Psoas muscle (tissue), 8 donors: ENCODE results near the gene GAGE12G. TPM values are rescaled to one million over a fixed set of nuclear protein-coding genes. Genes with fewer than 3 reads are reported as not detected.
"Not testable (repeated sequence)": the region's sequence is repeated elsewhere in the genome, so short reads cannot be mapped to it uniquely, and the experiment has no call there.

ENCODE experiments used
- ATAC-seq, 4 donors: fragments of 200-7000 bp; cut with Tn5 transposase; one replicate each; pipeline ENCODE4 v1.9.1; 2020; ENCODE audit warnings: moderate library complexity in 3 of 4, mild to moderate bottlenecking in 2 of 4
- DNase-seq, 2 donors: peaks; one replicate each; pipeline ENCODE4 v3.0.0-alpha.2; 2020
- H3K27ac ChIP-seq: fragments of 200-600 bp; one replicate; pipeline ENCODE4 v1.8.0; 2022
- H3K27me3 ChIP-seq, 3 donors: fragments of 200-600 bp in 1 of 3; one replicate each; pipeline versions ENCODE4 v1.6.1 to v1.8.0; 2013 to 2022; ENCODE audit warnings: low read length in 2 of 3, mild to moderate bottlenecking in 2 of 3, moderate library complexity in 1 of 3; ENCODE audit not compliant: insufficient read depth in 3 of 3
- H3K36me3 ChIP-seq, 2 donors: fragments of 200-600 bp in 1 of 2; one replicate each; pipeline versions ENCODE4 v1.6.1 to v1.8.0; 2013 to 2022; ENCODE audit warnings: low read depth in 1 of 2, mild to moderate bottlenecking in 1 of 2, moderate library complexity in 1 of 2; ENCODE audit not compliant: insufficient read depth in 1 of 2
- H3K4me1 ChIP-seq: fragments of 200-600 bp; one replicate; pipeline ENCODE4 v1.8.0; 2022
- H3K4me3 ChIP-seq: fragments of 200-600 bp; one replicate; pipeline ENCODE4 v1.8.0; 2022; ENCODE audit warnings: mild to moderate bottlenecking
- H3K9me3 ChIP-seq: fragments of 200-600 bp; one replicate; pipeline ENCODE4 v1.8.0; 2022
- WGBS, 3 donors: extraction: QIAGEN DNeasy Blood & Tissue Kit; methylation state at CpG; one replicate each; pipeline versions ENCODE4 v1.1.6 to v1.1.7; 2013; 5-methylcytosine and 5-hydroxymethylcytosine counted together
- intact Hi-C, 2 donors: fragments of 100-400 bp; cut with DNase I; formaldehyde crosslinking; loops; one replicate each; pipeline versions ENCODE4 v1.11.0 to v1.14.2; 2022
- polyA plus RNA-seq, 3 donors: library from polyadenylated mRNA; stranded (reverse); fragments of 200-250 nt; gene quantifications; one replicate each; pipeline ENCODE4 v1.2.3, GENCODE V29; 2013
- total RNA-seq, 4 donors: library from RNA; stranded (reverse); fragmentation: NEBNext Ultra II Directional in 2 of 4; extraction: Animal tissue kit (Norgen Biotek cat#: 25700) in 2 of 4; gene quantifications; one replicate each; pipeline versions ENCODE4 v1.2.1 to v1.2.4, GENCODE V29; 2021 to 2023
- TF ChIP-seq, protein P1 (sequence below): fragments of 200-600 bp; IDR thresholded peaks from one replicate; pipeline ENCODE4 v1.8.0; 2022; ENCODE audit warnings: antibody characterized with exemption
- donor health status: healthy with polysubstance abuse.
- donor health status: DM: no; HTN: no; CAD: no; lungs with moderate emphysema.
- donor health status: Bipolar disorder and iron deficiency.
- donor health status: healthy.
- donor health status: DM: yes; HTN: yes; CAD: no.
- donor health status: DM: no; HTN: no; CAD: no.
- donor health status: DM: no; HTN: no; CAD: no.
- donor health status: DM: yes; HTN: yes; CAD: no.

Gene GAGE12G
- total and polyA plus RNA-seq, 7 donors = not detected

DNA sequence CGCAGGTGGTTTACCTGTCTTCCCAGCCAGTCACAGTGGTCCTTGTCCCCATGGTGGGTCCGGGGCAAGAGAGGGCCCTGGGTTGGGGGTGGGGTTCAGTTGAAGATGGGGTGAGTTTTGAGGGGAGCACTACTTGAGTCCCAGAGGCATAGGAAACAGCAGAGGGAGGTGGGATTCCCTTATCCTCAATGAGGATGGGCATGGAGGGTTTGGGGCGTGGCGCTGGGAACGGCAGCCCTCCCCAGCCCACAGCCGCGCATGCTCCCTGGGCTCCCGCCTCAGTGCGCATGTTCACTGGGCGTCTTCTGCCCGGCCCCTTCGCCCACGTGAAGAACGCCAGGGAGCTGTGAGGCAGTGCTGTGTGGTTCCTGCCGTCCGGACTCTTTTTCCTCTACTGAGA lies 28.5 kb downstream of the GAGE12G start, which contains the start of gene GAGE1:
Gene GAGE1 (plus strand): TSS at position 301 of the 400 bp plus-strand sequence. CDS start 1,155 bp downstream, outside the sequence.
- ATAC-seq, H3K9me3 ChIP-seq, H3K27me3 ChIP-seq, H3K27ac ChIP-seq, DNase-seq, H3K4me1 ChIP-seq, H3K4me3 ChIP-seq, H3K36me3 ChIP-seq, intact Hi-C loops: not testable (repeated sequence)
- WGBS, 3 donors = no CpG with 5 or more reads among the region's 16 CpGs

DNA sequence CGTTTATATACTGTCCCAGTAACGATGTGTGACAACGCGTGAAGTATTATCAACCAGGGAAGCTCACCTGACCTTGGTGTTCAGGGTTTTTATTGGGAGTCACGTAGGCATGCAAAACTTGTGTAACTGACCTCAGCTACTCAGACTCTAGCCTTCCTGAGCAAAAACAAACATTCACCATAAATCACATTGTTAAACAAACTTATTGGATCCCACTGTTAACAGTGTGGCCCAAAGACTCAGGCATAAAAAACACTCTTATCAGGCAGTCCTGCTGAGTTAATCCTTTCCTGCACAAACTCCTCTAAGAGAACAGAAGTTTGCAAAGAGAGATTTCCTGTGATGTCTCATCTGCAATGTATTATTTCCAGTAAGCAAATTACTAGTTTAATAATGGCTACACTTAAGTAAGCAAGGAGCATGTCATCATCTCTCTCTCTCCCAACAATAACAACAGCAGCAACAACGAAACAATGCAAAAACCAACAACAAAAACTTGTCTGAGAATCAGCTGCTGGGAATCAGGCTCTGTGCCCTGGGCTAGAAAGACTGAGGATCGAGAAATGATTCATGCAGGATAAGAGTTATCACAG lies 40.6 kb downstream of the GAGE12G start:
- TF ChIP-seq, protein P1, sequence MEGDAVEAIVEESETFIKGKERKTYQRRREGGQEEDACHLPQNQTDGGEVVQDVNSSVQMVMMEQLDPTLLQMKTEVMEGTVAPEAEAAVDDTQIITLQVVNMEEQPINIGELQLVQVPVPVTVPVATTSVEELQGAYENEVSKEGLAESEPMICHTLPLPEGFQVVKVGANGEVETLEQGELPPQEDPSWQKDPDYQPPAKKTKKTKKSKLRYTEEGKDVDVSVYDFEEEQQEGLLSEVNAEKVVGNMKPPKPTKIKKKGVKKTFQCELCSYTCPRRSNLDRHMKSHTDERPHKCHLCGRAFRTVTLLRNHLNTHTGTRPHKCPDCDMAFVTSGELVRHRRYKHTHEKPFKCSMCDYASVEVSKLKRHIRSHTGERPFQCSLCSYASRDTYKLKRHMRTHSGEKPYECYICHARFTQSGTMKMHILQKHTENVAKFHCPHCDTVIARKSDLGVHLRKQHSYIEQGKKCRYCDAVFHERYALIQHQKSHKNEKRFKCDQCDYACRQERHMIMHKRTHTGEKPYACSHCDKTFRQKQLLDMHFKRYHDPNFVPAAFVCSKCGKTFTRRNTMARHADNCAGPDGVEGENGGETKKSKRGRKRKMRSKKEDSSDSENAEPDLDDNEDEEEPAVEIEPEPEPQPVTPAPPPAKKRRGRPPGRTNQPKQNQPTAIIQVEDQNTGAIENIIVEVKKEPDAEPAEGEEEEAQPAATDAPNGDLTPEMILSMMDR = no peak
- no peak for DNase-seq
- WGBS, 3 donors = 45 to 50% (median 46%) methylated on average over 7 of the region's 7 CpGs
- H3K9me3 ChIP-seq = no peaks in the 10 kb centered on the region
- no peak for ATAC-seq
- H3K36me3 ChIP-seq = no peaks in the 10 kb centered on the region
- H3K27ac ChIP-seq = no peak overlapping the region
- H3K27me3 ChIP-seq = peaks cover 0 to 22% (median 0%) of the 10 kb centered on the region in 3 donors
- intact Hi-C loops = no loop called here
- no peaks in the 10 kb centered on the region for H3K4me1 ChIP-seq
- H3K4me3 ChIP-seq = no peak overlapping the region

DNA sequence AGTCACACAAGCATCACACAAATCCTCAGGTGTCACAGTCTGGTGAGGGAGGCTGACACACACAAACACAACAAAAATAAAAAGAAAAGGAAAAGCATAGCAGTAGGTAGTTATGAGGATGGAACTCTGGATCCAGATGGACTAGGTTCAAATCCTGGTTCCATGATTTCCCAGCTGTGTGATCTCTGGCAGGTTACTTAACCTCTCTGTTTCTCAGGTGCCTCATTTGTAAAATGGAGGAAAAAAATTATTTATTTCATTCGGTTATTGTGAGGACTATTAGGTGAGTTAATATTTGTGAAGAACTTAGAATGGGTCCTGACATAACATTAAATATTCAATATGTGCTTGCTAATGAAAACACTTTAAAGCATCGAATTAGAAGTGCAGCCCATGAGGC lies 48.4 kb downstream of the GAGE12G start:
- no peaks in the 10 kb centered on the region for H3K9me3 ChIP-seq
- H3K27ac ChIP-seq = no peak overlapping the region
- peaks cover 0 to 6% (median 0%) of the 10 kb centered on the region in 3 donors for H3K27me3 ChIP-seq
- H3K4me3 ChIP-seq = no peak overlapping the region
- no peaks in the 10 kb centered on the region for H3K4me1 ChIP-seq
- DNase-seq (no peak), ATAC-seq (no peak)
- intact Hi-C loops = no loop called here
- TF ChIP-seq, protein P1 = no peak
- 81 to 95% (median 92%) methylated on average over 2 of the region's 2 CpGs for WGBS, 3 donors
- no peaks in the 10 kb centered on the region for H3K36me3 ChIP-seq

Other genes starting within 250 kb of the GAGE12G start
- not detected for gene GAGE12J, start 248.4 kb upstream of the GAGE12G start, total RNA-seq
- gene GAGE12J, start 248.4 kb upstream of the GAGE12G start, polyA plus RNA-seq = not detected
- not detected for gene GAGE13, start 238.8 kb upstream of the GAGE12G start, total RNA-seq
- not detected for gene GAGE13, start 238.8 kb upstream of the GAGE12G start, polyA plus RNA-seq
- not detected for gene GAGE12C, start 38.2 kb upstream of the GAGE12G start, total RNA-seq
- gene GAGE12C, start 38.2 kb upstream of the GAGE12G start, polyA plus RNA-seq = not detected
- not detected for gene GAGE12D, start 28.7 kb upstream of the GAGE12G start, total RNA-seq
- not detected for gene GAGE12D, start 28.7 kb upstream of the GAGE12G start, polyA plus RNA-seq
- not detected for gene GAGE12E, start 19.1 kb upstream of the GAGE12G start, total RNA-seq
- gene GAGE12E, start 19.1 kb upstream of the GAGE12G start, polyA plus RNA-seq = not detected
- gene GAGE12F, start 9.6 kb upstream of the GAGE12G start, total RNA-seq = not detected
- not detected for gene GAGE12F, start 9.6 kb upstream of the GAGE12G start, polyA plus RNA-seq
- not detected for gene GAGE12H, start 9.5 kb downstream of the GAGE12G start, total RNA-seq
- not detected for gene GAGE12H, start 9.5 kb downstream of the GAGE12G start, polyA plus RNA-seq
- not detected for gene GAGE2A, start 19.1 kb downstream of the GAGE12G start, total RNA-seq
- gene GAGE2A, start 19.1 kb downstream of the GAGE12G start, polyA plus RNA-seq = not detected
- not detected for gene GAGE1, start 28.6 kb downstream of the GAGE12G start, total RNA-seq
- gene GAGE1, start 28.6 kb downstream of the GAGE12G start, polyA plus RNA-seq = not detected
- not detected for gene PAGE1, start 125.6 kb downstream of the GAGE12G start, total RNA-seq
- not detected for gene PAGE1, start 125.6 kb downstream of the GAGE12G start, polyA plus RNA-seq